ENCODE data around the gene FOXP1.

GRCh38 chr3:71447197-71447596 lies 136.3 kb downstream of the FOXP1 start:
- TF ChIP-seq POLR2A (IDR thresholded peaks at IDR 0.05; ENCODE audit: low read depth, low read length) (no peak), POLR2AphosphoS5 (IDR thresholded peaks at IDR 0.05; ENCODE audit: low read depth, low read length) (no peak), TAF1 (IDR thresholded peaks at IDR 0.05; ENCODE audit: low read depth, low read length) (no peak), SPI1 (IDR thresholded peaks at IDR 0.05; ENCODE audit: low read depth, low read length) (no peak), PAX5 (IDR thresholded peaks at IDR 0.05; ENCODE audit: insufficient read depth, low read length, severe bottlenecking) (no peak), POU2F2 (IDR thresholded peaks at IDR 0.05; ENCODE audit: low read depth, low read length) (no peak)
